A549 (cell line): ENCODE measurements around the gene ADA. TPM values are rescaled to one million over a fixed set of nuclear protein-coding genes. Genes with fewer than 3 reads are reported as not detected.

Source experiments
- ATAC-seq, 2 experiments: fragments of 200-7000 bp in 1 of 2; fragments of >200 bp in 1 of 2; cut with Nextera tagmentation in 1 of 2; cut with Tn5 transposase in 1 of 2; 3 replicates each; pipeline versions ENCODE4 v1.8.0 to v1.9.1; 2018 to 2020; ENCODE audit warnings: mild to moderate bottlenecking in 1 of 2, moderate library complexity in 1 of 2
- CTCF ChIA-PET: fragments of 300-600 bp; sonication (Branson Sonifier 250); formaldehyde crosslinking; extraction: SDS; loops from one replicate; lab custom pipeline; 2021; ENCODE audit warnings: antibody characterized with exemption, inconsistent platforms; lab: Yijun Ruan, JAX
- POLR2A ChIA-PET: fragments of 350-600 bp; formaldehyde crosslinking; extraction: SDS; loops from one replicate; lab custom pipeline; 2021; ENCODE audit warnings: antibody characterized with exemption, inconsistent platforms; lab: Yijun Ruan, JAX
- DNase-seq, 2 experiments: peaks; one replicate each; pipeline versions ENCODE4 v3.0.0 to v3.0.0-alpha.2; 2011 to 2016; ENCODE audit warnings: low read depth in 1 of 2, low spot score in 1 of 2
- FAIRE-seq: peaks from 2 replicates; lab custom pipeline; 2011; peaks lifted over from hg19 to GRCh38; lab: Jason Lieb, UNC
- H3K27ac ChIP-seq, 2 experiments: fragments of >200 bp; sonication (Bioruptor Twin); formaldehyde crosslinking; 3 replicates each; pipeline ENCODE4 v1.5.1; 2016 to 2017
- H3K4me1 ChIP-seq: fragments of >200 bp; sonication (Bioruptor Twin); formaldehyde crosslinking; 3 replicates; pipeline ENCODE4 v1.6.1; 2016
- H3K4me2 ChIP-seq: fragments of >200 bp; sonication (Bioruptor Twin); formaldehyde crosslinking; 3 replicates; pipeline ENCODE4 v1.6.1; 2016
- H3K4me3 ChIP-seq: fragments of >200 bp; sonication (Bioruptor Twin); formaldehyde crosslinking; 3 replicates; pipeline ENCODE4 v1.5.1; 2016
- H3K9me3 ChIP-seq: fragments of >200 bp; sonication (Bioruptor Twin); formaldehyde crosslinking; 3 replicates; pipeline ENCODE4 v1.6.1; 2016
- CHD2 ChIP-seq: fragments of 150-350 bp; IDR thresholded peaks from 2 replicates; pipeline ENCODE4 v1.6.1; 2014; ENCODE audit warnings: low read length; ENCODE audit not compliant: partially characterized antibody
- CHD4 ChIP-seq: fragments of 200-600 bp; sonication (generic); IDR thresholded peaks from 2 replicates; pipeline ENCODE4 v1.6.1; 2016; ENCODE audit warnings: antibody characterized with exemption, mild to moderate bottlenecking, borderline replicate concordance
- EHF ChIP-seq: fragments of 250-450 bp; sonication (Bioruptor Pico); IDR thresholded peaks from 2 replicates; pipeline ENCODE4 v1.5.0; 2020; ENCODE audit warnings: mild to moderate bottlenecking
- EP300 ChIP-seq, 2 experiments: fragments of >200 bp; sonication (Bioruptor Twin); formaldehyde crosslinking; IDR thresholded peaks; 2 replicates in 1 of 2; 3 replicates in 1 of 2; pipeline ENCODE4 v1.6.1; 2016 to 2017
- ESRRA ChIP-seq: fragments of 150-350 bp; IDR thresholded peaks from 2 replicates; pipeline ENCODE4 v1.6.1; 2014; ENCODE audit warnings: mild to moderate bottlenecking, low read length, borderline replicate concordance
- FOSL2 ChIP-seq, 2 experiments: fragments of 450-650 bp in 1 of 2; fragments of >200 bp in 1 of 2; sonication (Bioruptor Twin) in 1 of 2; formaldehyde crosslinking; IDR thresholded peaks; 2 replicates each; pipeline versions ENCODE4 v1.5.0 to v1.6.1; 2016 to 2020; ENCODE audit warnings: mild to moderate bottlenecking in 1 of 2, moderate library complexity in 1 of 2
- FOXS1 ChIP-seq: fragments of 250-450 bp; sonication (Bioruptor Pico); IDR thresholded peaks from 2 replicates; pipeline ENCODE4 v1.5.0; 2020; ENCODE audit warnings: mild to moderate bottlenecking, moderate library complexity
- GATA3 ChIP-seq: IDR thresholded peaks from 2 replicates; pipeline ENCODE4 v1.6.1; 2012; ENCODE audit warnings: borderline replicate concordance
- HOXB13 ChIP-seq: fragments of 250-450 bp; sonication (Bioruptor Pico); IDR thresholded peaks from 2 replicates; pipeline ENCODE4 v1.5.0; 2020; ENCODE audit warnings: low read depth, mild to moderate bottlenecking, moderate library complexity
- HOXB5 ChIP-seq: fragments of 250-450 bp; sonication (Bioruptor Pico); IDR thresholded peaks from 2 replicates; pipeline ENCODE4 v1.5.0; 2020; ENCODE audit warnings: mild to moderate bottlenecking, moderate library complexity
- RARB ChIP-seq: fragments of 250-450 bp; sonication (Bioruptor Pico); IDR thresholded peaks from 2 replicates; pipeline ENCODE4 v1.8.0; 2021; ENCODE audit warnings: mild to moderate bottlenecking, moderate library complexity
- RCOR1 ChIP-seq: fragments of 150-350 bp; IDR thresholded peaks from 2 replicates; pipeline ENCODE4 v1.6.1; 2014; ENCODE audit warnings: antibody characterized with exemption, low read length, low read depth
- TFCP2L1 ChIP-seq: fragments of 250-450 bp; sonication (Bioruptor Pico); IDR thresholded peaks from 2 replicates; pipeline ENCODE4 v1.5.0; 2021; ENCODE audit warnings: mild to moderate bottlenecking
- ZC3H11A ChIP-seq: fragments of 450-650 bp; IDR thresholded peaks from 2 replicates; pipeline ENCODE4 v1.6.1; 2014; ENCODE audit warnings: antibody characterized with exemption, mild to moderate bottlenecking
- ZNF302 ChIP-seq: fragments of 250-450 bp; sonication (Bioruptor Pico); IDR thresholded peaks from 2 replicates; pipeline ENCODE4 v1.9.0; 2021; ENCODE audit warnings: inconsistent platforms, mild to moderate bottlenecking, moderate library complexity
- WGBS: methylation state at CpG from one replicate; pipeline ENCODE4 v1.1.6; 2017; ENCODE audit errors: missing lambda C conversion rate; 5-methylcytosine and 5-hydroxymethylcytosine counted together
- polyA plus RNA-seq, 4 experiments: library from polyadenylated mRNA; depleted of rRNA in 3 of 4; stranded (reverse); fragments of >200 nt; fragmentation: RNase III in 1 of 4; extraction: RNeasy Plus Mini Kit Qiagen cat#74134 plus additional on column Dnase treatment in 1 of 4; gene quantifications; 2 replicates in 3 of 4; 3 replicates in 1 of 4; pipeline ENCODE4 v1.2.3, GENCODE V29; 2011 to 2017
- TF ChIP-seq, protein P1 (sequence below): fragments of 250-450 bp; sonication (Bioruptor Pico); IDR thresholded peaks from 2 replicates; pipeline ENCODE4 v1.5.0; 2021; ENCODE audit warnings: mild to moderate bottlenecking, moderate library complexity, borderline replicate concordance
- TF ChIP-seq, protein P2 (sequence below): IDR thresholded peaks from 2 replicates; pipeline ENCODE4 v1.6.1; 2012
- TF ChIP-seq, protein P3 (sequence below): fragments of >200 bp; sonication (Bioruptor Twin); formaldehyde crosslinking; IDR thresholded peaks from 3 replicates; pipeline ENCODE4 v1.5.1; 2016
- TF ChIP-seq, protein P4 (sequence below): fragments of >200 bp; sonication (Bioruptor Twin); formaldehyde crosslinking; IDR thresholded peaks from 3 replicates; pipeline ENCODE4 v1.6.1; 2016
- TF ChIP-seq, protein P5 (sequence below): fragments of 450-650 bp; IDR thresholded peaks from 2 replicates; pipeline ENCODE4 v1.6.1; 2014; ENCODE audit warnings: antibody characterized with exemption

ADA gene
- polyA plus RNA-seq, 2 of the 4 experiments (the other 2 are of a cell fraction) = 34.5 to 48.1 TPM

DNA sequence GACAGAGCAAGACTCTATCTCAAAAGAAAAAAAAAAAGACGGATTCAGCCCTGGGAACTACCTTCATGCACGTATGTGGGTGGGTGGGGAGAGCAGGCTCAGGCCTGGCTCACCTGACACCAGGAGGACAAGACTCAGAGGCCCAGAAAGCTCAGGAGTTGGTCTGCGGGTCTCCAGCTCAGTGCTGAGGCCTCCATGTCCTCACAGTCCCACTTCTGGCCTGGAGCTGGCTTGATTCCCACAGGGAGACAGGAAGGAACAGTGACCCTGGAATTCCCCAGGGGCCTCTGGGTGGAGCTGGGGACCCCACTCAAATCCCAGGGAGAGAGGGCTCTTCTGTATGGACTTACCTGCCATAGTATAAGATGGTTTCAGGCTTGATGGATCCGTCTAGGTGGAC lies 15.6 kb downstream of the ADA start:
- no peaks in the 10 kb centered on the region for H3K4me1 ChIP-seq
- no peak overlapping the region for H3K4me2 ChIP-seq
- CTCF ChIA-PET = interaction anchor here (1.2 to 3.9 kb wide), 4 partner anchors 26 to 140 kb away, joined by 3 to 21 read pairs (median 9); no protein-coding TSS in a partner anchor
- FAIRE-seq (no peak), DNase-seq (no peak), ATAC-seq (no peak)
- no peak for TF ChIP-seq CHD4
- no peak for TF ChIP-seq FOSL2 (IDR thresholded peaks at IDR 0.05)
- no peak for TF ChIP-seq FOSL2 (CRISPR knock-in tag; IDR thresholded peaks at IDR 0.05)
- no peak for TF ChIP-seq TFCP2L1 (CRISPR knock-in tag)
- no peak for TF ChIP-seq EP300 (IDR thresholded peaks at IDR 0.05)
- TF ChIP-seq, protein P1, sequence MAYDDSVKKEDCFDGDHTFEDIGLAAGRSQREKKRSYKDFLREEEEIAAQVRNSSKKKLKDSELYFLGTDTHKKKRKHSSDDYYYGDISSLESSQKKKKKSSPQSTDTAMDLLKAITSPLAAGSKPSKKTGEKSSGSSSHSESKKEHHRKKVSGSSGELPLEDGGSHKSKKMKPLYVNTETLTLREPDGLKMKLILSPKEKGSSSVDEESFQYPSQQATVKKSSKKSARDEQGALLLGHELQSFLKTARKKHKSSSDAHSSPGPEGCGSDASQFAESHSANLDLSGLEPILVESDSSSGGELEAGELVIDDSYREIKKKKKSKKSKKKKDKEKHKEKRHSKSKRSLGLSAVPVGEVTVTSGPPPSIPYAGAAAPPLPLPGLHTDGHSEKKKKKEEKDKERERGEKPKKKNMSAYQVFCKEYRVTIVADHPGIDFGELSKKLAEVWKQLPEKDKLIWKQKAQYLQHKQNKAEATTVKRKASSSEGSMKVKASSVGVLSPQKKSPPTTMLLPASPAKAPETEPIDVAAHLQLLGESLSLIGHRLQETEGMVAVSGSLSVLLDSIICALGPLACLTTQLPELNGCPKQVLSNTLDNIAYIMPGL = no peak
- TF ChIP-seq CHD2 = no peak
- TF ChIP-seq HOXB13 = no peak
- no peak for TF ChIP-seq RCOR1
- TF ChIP-seq, protein P2, sequence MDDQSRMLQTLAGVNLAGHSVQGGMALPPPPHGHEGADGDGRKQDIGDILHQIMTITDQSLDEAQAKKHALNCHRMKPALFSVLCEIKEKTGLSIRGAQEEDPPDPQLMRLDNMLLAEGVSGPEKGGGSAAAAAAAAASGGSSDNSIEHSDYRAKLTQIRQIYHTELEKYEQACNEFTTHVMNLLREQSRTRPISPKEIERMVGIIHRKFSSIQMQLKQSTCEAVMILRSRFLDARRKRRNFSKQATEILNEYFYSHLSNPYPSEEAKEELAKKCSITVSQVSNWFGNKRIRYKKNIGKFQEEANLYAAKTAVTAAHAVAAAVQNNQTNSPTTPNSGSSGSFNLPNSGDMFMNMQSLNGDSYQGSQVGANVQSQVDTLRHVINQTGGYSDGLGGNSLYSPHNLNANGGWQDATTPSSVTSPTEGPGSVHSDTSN = no peak
- TF ChIP-seq EHF (CRISPR knock-in tag) = no peak
- TF ChIP-seq, protein P3, sequence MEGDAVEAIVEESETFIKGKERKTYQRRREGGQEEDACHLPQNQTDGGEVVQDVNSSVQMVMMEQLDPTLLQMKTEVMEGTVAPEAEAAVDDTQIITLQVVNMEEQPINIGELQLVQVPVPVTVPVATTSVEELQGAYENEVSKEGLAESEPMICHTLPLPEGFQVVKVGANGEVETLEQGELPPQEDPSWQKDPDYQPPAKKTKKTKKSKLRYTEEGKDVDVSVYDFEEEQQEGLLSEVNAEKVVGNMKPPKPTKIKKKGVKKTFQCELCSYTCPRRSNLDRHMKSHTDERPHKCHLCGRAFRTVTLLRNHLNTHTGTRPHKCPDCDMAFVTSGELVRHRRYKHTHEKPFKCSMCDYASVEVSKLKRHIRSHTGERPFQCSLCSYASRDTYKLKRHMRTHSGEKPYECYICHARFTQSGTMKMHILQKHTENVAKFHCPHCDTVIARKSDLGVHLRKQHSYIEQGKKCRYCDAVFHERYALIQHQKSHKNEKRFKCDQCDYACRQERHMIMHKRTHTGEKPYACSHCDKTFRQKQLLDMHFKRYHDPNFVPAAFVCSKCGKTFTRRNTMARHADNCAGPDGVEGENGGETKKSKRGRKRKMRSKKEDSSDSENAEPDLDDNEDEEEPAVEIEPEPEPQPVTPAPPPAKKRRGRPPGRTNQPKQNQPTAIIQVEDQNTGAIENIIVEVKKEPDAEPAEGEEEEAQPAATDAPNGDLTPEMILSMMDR = no peak
- no peak for TF ChIP-seq ZNF302
- TF ChIP-seq RARB (CRISPR knock-in tag) = no peak
- TF ChIP-seq ESRRA = no peak
- TF ChIP-seq, protein P4, sequence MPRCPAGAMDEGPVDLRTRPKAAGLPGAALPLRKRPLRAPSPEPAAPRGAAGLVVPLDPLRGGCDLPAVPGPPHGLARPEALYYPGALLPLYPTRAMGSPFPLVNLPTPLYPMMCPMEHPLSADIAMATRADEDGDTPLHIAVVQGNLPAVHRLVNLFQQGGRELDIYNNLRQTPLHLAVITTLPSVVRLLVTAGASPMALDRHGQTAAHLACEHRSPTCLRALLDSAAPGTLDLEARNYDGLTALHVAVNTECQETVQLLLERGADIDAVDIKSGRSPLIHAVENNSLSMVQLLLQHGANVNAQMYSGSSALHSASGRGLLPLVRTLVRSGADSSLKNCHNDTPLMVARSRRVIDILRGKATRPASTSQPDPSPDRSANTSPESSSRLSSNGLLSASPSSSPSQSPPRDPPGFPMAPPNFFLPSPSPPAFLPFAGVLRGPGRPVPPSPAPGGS = no peak
- TF ChIP-seq, protein P5, sequence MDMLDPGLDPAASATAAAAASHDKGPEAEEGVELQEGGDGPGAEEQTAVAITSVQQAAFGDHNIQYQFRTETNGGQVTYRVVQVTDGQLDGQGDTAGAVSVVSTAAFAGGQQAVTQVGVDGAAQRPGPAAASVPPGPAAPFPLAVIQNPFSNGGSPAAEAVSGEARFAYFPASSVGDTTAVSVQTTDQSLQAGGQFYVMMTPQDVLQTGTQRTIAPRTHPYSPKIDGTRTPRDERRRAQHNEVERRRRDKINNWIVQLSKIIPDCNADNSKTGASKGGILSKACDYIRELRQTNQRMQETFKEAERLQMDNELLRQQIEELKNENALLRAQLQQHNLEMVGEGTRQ = no peak
- TF ChIP-seq HOXB5 = no peak
- TF ChIP-seq FOXS1 (CRISPR knock-in tag) = no peak
- no peak for TF ChIP-seq ZC3H11A
- no peak for TF ChIP-seq GATA3
- H3K27ac ChIP-seq = no peak overlapping the region
- no peak overlapping the region for H3K4me3 ChIP-seq
- POLR2A ChIA-PET = no interaction called here
- WGBS = 93% methylated on average over 3 of the region's 4 CpGs
- H3K9me3 ChIP-seq = no peaks in the 10 kb centered on the region
